ENCODE data around the gene GRK5. TPM values are rescaled to one million over a fixed set of nuclear protein-coding genes. Genes with fewer than 3 reads are reported as not detected.

The GRK5 gene
- polyA plus RNA-seq, 1 donor from 2014 or later, result 34.9 TPM

- Histone ChIP-seq H2AFZ (ENCODE audit: low read depth, low read length) (no peak overlapping the region), H3K27me3 (ENCODE audit: insufficient read depth, low read depth, low read length) (no peaks in the 10 kb centered on the region), H3K27ac (ENCODE audit: low read length) (no peak overlapping the region), H3K4me3 (ENCODE audit: low read length) (no peak overlapping the region), H3K9ac (ENCODE audit: low read length) (no peak overlapping the region), H3F3A (ENCODE audit: insufficient read depth, low read length, poor library complexity, severe bottlenecking) (no peaks in the 10 kb centered on the region), H3K9me2 (ENCODE audit: insufficient read depth, low read length) (no peaks in the 10 kb centered on the region), H3K4me2 (ENCODE audit: low read length) (no peak overlapping the region), H4K20me1 (ENCODE audit: insufficient read depth) (no peaks in the 10 kb centered on the region), H3K36me3 (ENCODE audit: insufficient read depth, low read length) (no peaks in the 10 kb centered on the region), H3K9me3 (ENCODE audit: low read length) (no peaks in the 10 kb centered on the region), H3K79me2 (replicated peaks; ENCODE audit: insufficient read depth, low read length) (no peaks in the 10 kb centered on the region)
- TF ChIP-seq TAF1 (IDR thresholded peaks at IDR 0.05; ENCODE audit: low read depth) (no peak), SMC3 (conservative IDR thresholded peaks at IDR 0.05; ENCODE audit: poor library complexity) (no peak), EP300 (conservative IDR thresholded peaks at IDR 0.05; ENCODE audit: poor library complexity, severe bottlenecking) (no peak), REST (IDR thresholded peaks at IDR 0.05; ENCODE audit: borderline replicate concordance) (no peak), MXI1 (conservative IDR thresholded peaks at IDR 0.05; ENCODE audit: poor library complexity, severe bottlenecking) (no peak)
These were observed 78.3 kb downstream of the GRK5 start for GRCh38 chr10:119285495-119286267.

- Histone ChIP-seq H3K27ac (ENCODE audit: low read length) (no peak overlapping the region), H2AFZ (ENCODE audit: low read depth, low read length) (no peak overlapping the region), H3K4me3 (ENCODE audit: low read length) (no peak overlapping the region), H4K20me1 (ENCODE audit: insufficient read depth) (no peaks in the 10 kb centered on the region), H3K9me2 (ENCODE audit: insufficient read depth, low read length) (no peaks in the 10 kb centered on the region), H3K79me2 (replicated peaks; ENCODE audit: insufficient read depth, low read length) (no peaks in the 10 kb centered on the region), H3F3A (ENCODE audit: insufficient read depth, low read length, poor library complexity, severe bottlenecking) (no peaks in the 10 kb centered on the region), H3K9me3 (ENCODE audit: low read length) (no peaks in the 10 kb centered on the region), H3K36me3 (ENCODE audit: insufficient read depth, low read length) (no peaks in the 10 kb centered on the region), H3K4me2 (ENCODE audit: low read length) (no peak overlapping the region), H3K9ac (ENCODE audit: low read length) (no peak overlapping the region), H3K27me3 (ENCODE audit: insufficient read depth, low read depth, low read length) (no peaks in the 10 kb centered on the region)
- TF ChIP-seq CTCF (IDR thresholded peaks at IDR 0.05; ENCODE audit: poor library complexity, severe bottlenecking) (no peak), POLR2AphosphoS5 (IDR thresholded peaks at IDR 0.05) (no peak)
These were observed 79.1 kb downstream of the GRK5 start for GRCh38 chr10:119286516-119286915.

GRCh38 chr10:119286983-119287633 is 79.7 kb downstream of the GRK5 start:
- Histone ChIP-seq H3F3A (ENCODE audit: insufficient read depth, low read length, poor library complexity, severe bottlenecking) (no peaks in the 10 kb centered on the region), H3K27ac (ENCODE audit: low read length) (no peak overlapping the region), H3K4me3 (ENCODE audit: low read length) (no peak overlapping the region), H4K20me1 (ENCODE audit: insufficient read depth) (no peaks in the 10 kb centered on the region), H3K27me3 (ENCODE audit: insufficient read depth, low read depth, low read length) (no peaks in the 10 kb centered on the region), H3K9me3 (ENCODE audit: low read length) (no peaks in the 10 kb centered on the region), H3K4me2 (ENCODE audit: low read length) (no peak overlapping the region), H3K36me3 (ENCODE audit: insufficient read depth, low read length) (no peaks in the 10 kb centered on the region), H2AFZ (ENCODE audit: low read depth, low read length) (no peak overlapping the region), H3K9ac (ENCODE audit: low read length) (no peak overlapping the region), H3K9me2 (ENCODE audit: insufficient read depth, low read length) (no peaks in the 10 kb centered on the region), H3K79me2 (replicated peaks; ENCODE audit: insufficient read depth, low read length) (no peaks in the 10 kb centered on the region)
- TF ChIP-seq TAF1 (IDR thresholded peaks at IDR 0.05; ENCODE audit: low read depth) (no peak), RAD21 (conservative IDR thresholded peaks at IDR 0.05) (no peak), POLR2AphosphoS5 (IDR thresholded peaks at IDR 0.05) (no peak), EZH2 (IDR thresholded peaks at IDR 0.05; ENCODE audit: borderline replicate concordance, insufficient read depth, low read length, poor library complexity, severe bottlenecking) (no peak), CTCF (IDR thresholded peaks at IDR 0.05; ENCODE audit: poor library complexity, severe bottlenecking) (no peak), EP300 (conservative IDR thresholded peaks at IDR 0.05; ENCODE audit: poor library complexity, severe bottlenecking) (no peak), REST (IDR thresholded peaks at IDR 0.05; ENCODE audit: borderline replicate concordance) (no peak)
